ENCODE data around the gene L3MBTL2. TPM values are rescaled to one million over a fixed set of nuclear protein-coding genes. Genes with fewer than 3 reads are reported as not detected.

L3MBTL2 gene
- total and polyA plus RNA-seq, 9 of the 15 experiments (the other 6 are each of a cell fraction or from before 2014, with no cell fraction given): 10.3 to 23.1 (median 18.6) TPM

GRCh38 chr22:41237036-41237706 lies 32.1 kb downstream of the L3MBTL2 start:
- H3K36me3 ChIP-seq (ENCODE audit: control insufficient read depth, insufficient read depth, low read length): no peaks in the 10 kb centered on the region
- POLR2A ChIA-PET: interaction anchor here (0.6 to 1.2 kb wide), 3 partner anchors 8 to 38 kb away, joined by 3 to 6 read pairs (median 3); no protein-coding TSS in a partner anchor
- CTCF ChIA-PET (ENCODE audit: low intra/inter-chr PET ratio): interaction anchor here (0.7 kb wide), 1 partner anchor 825 kb away, joined by 3 read pairs; no protein-coding TSS in a partner anchor
- H3K4me1 ChIP-seq (replicated peaks in 1 of 2; ENCODE audit: control insufficient read depth in 2 of 2, insufficient read depth in 2 of 2, low read length in 2 of 2): peaks cover 0 to 35% of the 10 kb centered on the region in 2 experiments; a peak in 2 of 5 replicates
- no peak for DNase-seq (ENCODE audit: extremely low read depth in 1 of 4, low spot score in 3 of 4)
- intact Hi-C loops (cut with micrococcal nuclease): no loop called here
- no peak for FAIRE-seq
- no peak overlapping the region for H3K27ac ChIP-seq (ENCODE audit: extremely low read depth, low read depth, low read length)
- H3K9me3 ChIP-seq (replicated peaks; ENCODE audit: control insufficient read depth, insufficient read depth, low read depth, low read length): no peaks in the 10 kb centered on the region
- no peak overlapping the region for H3K4me3 ChIP-seq
- no TSS peak for BruUV-seq (replicated peaks)
- WGBS (ENCODE audit: insufficient coverage, low coverage, missing lambda C conversion rate): 46% methylated on average over 17 of the region's 33 CpGs
- in situ Hi-C loops (cut with MboI): no loop called here
- ATAC-seq: no peak
- no peaks in the 10 kb centered on the region; a peak in 1 of 5 replicates for H3K27me3 ChIP-seq (ENCODE audit: control insufficient read depth in 2 of 2, insufficient read depth in 2 of 2, low read length in 2 of 2)
- H2AFZ ChIP-seq (ENCODE audit: low read depth, low read length): no peak overlapping the region
- no peak overlapping the region for H3K9ac ChIP-seq (ENCODE audit: insufficient read depth in 1 of 2, low read depth in 2 of 2, low read length in 2 of 2)
- no peaks in the 10 kb centered on the region for H3K9me1 ChIP-seq (ENCODE audit: control insufficient read depth, insufficient read depth, low read length)
- no peaks in the 10 kb centered on the region for H4K20me1 ChIP-seq (replicated peaks; ENCODE audit: control insufficient read depth, insufficient read depth, low read length)
- no peak overlapping the region for H3K4me2 ChIP-seq (ENCODE audit: insufficient read depth, low read length)
- H3K79me2 ChIP-seq (ENCODE audit: control insufficient read depth, insufficient read depth, low read length): no peaks in the 10 kb centered on the region
- TF ChIP-seq ZNF407 (IDR thresholded peaks at IDR 0.05; ENCODE audit: low read depth) (no peak), E2F4 (CRISPR knock-in tag; IDR thresholded peaks at IDR 0.05; ENCODE audit: low read depth) (no peak), RBFOX2 (IDR thresholded peaks at IDR 0.05; ENCODE audit: low read depth, low read length) (no peak), NCOR1 (IDR thresholded peaks at IDR 0.05) (no peak), ZNF431 (CRISPR knock-in tag; IDR thresholded peaks at IDR 0.05) (no peak), MLX (CRISPR knock-in tag; conservative IDR thresholded peaks at IDR 0.05) (no peak)

All from K562 (cell line).